Skeletal muscle tissue (tissue), 4 donors: ENCODE measurements around the gene ATP6V0E2. TPM values are rescaled to one million over a fixed set of nuclear protein-coding genes. Genes with fewer than 3 reads are reported as not detected.
"Not testable (repeated sequence)": the region's sequence is repeated elsewhere in the genome, so short reads cannot be mapped to it uniquely, and the experiment has no call there.

Experiments
- H3K27ac ChIP-seq: one replicate; pipeline ENCODE4 v1.7.0; 2013; ENCODE audit warnings: mild to moderate bottlenecking, low read depth, low read length, inconsistent platforms
- H3K27me3 ChIP-seq, 3 donors: one replicate each; pipeline ENCODE4 v1.7.0; 2013; ENCODE audit warnings: low read length in 3 of 3; ENCODE audit not compliant: control insufficient read depth in 3 of 3, insufficient read depth in 3 of 3
- H3K36me3 ChIP-seq, 3 donors: one replicate each; pipeline ENCODE4 v1.7.0; 2013; ENCODE audit warnings: low read length in 3 of 3; ENCODE audit not compliant: control insufficient read depth in 3 of 3, insufficient read depth in 3 of 3
- H3K4me1 ChIP-seq, 3 donors: one replicate each; pipeline ENCODE4 v1.7.0; 2013; ENCODE audit warnings: low read length in 3 of 3, mild to moderate bottlenecking in 3 of 3; ENCODE audit not compliant: control insufficient read depth in 3 of 3, insufficient read depth in 3 of 3
- H3K4me3 ChIP-seq, 3 donors: one replicate each; pipeline ENCODE4 v1.7.0; 2013; ENCODE audit warnings: low read length in 3 of 3
- H3K9ac ChIP-seq, 3 donors: one replicate each; pipeline ENCODE4 v1.7.0; 2013; ENCODE audit warnings: low read length in 3 of 3, mild to moderate bottlenecking in 3 of 3, moderate library complexity in 2 of 3, low read depth in 1 of 3
- H3K9me3 ChIP-seq, 3 donors: one replicate each; pipeline ENCODE4 v1.7.0; 2013; ENCODE audit warnings: low read length in 3 of 3; ENCODE audit not compliant: control insufficient read depth in 3 of 3
- total RNA-seq: library from RNA; depleted of rRNA; stranded (reverse); fragments of >200 nt; gene quantifications from one replicate; pipeline ENCODE4 v1.2.3, GENCODE V29; 2014
- donor health status: Osteomylitis.

Gene ATP6V0E2
- total RNA-seq, 1 donor from 2014 or later, result 5.2 TPM

GRCh38 chr7:149830527-149830926 lies 43.2 kb upstream of the ATP6V0E2 start:
- H3K4me3 ChIP-seq, H3K9ac ChIP-seq, H3K36me3 ChIP-seq: not testable (repeated sequence)

GRCh38 chr7:149830997-149831740 lies 42.6 kb upstream of the ATP6V0E2 start:
- Histone ChIP-seq H3K9me3 (no peaks in the 10 kb centered on the region), H3K27me3 (peaks cover 4 to 21% (median 11%) of the 10 kb centered on the region in 3 donors), H3K4me3 (no peak overlapping the region), H3K4me1 (peaks cover 0 to 1% (median 0%) of the 10 kb centered on the region in 3 donors), H3K36me3 (no peaks in the 10 kb centered on the region), H3K9ac (no peak overlapping the region), H3K27ac (no peak overlapping the region)

More at GRCh38 chr7:149830527-149830926, 43.2 kb upstream of the ATP6V0E2 start:
- not testable (repeated sequence) for H3K9me3 ChIP-seq, H3K4me1 ChIP-seq, H3K27ac ChIP-seq
- H3K27me3 ChIP-seq, result peaks cover 4 to 21% (median 11%) of the 10 kb centered on the region in 3 donors

GRCh38 chr7:149831741-149832219 lies 42.0 kb upstream of the ATP6V0E2 start:
- H3K36me3 ChIP-seq, result no peaks in the 10 kb centered on the region
- no peaks in the 10 kb centered on the region for H3K4me1 ChIP-seq
- no peak overlapping the region for H3K27ac ChIP-seq
- no peak overlapping the region for H3K9ac ChIP-seq
- no peak overlapping the region for H3K4me3 ChIP-seq
- peaks cover 4 to 21% (median 11%) of the 10 kb centered on the region in 3 donors for H3K27me3 ChIP-seq
- H3K9me3 ChIP-seq, result no peaks in the 10 kb centered on the region

GRCh38 chr7:149832332-149833041 lies 41.3 kb upstream of the ATP6V0E2 start:
- Histone ChIP-seq H3K27me3 (peaks cover 4 to 21% (median 11%) of the 10 kb centered on the region in 3 donors), H3K9me3 (no peaks in the 10 kb centered on the region), H3K27ac (no peak overlapping the region), H3K4me1 (peaks cover 0 to under 1% (median 0%) of the 10 kb centered on the region in 3 donors), H3K36me3 (no peaks in the 10 kb centered on the region), H3K9ac (no peak overlapping the region), H3K4me3 (no peak overlapping the region)

- no peaks in the 10 kb centered on the region for H3K36me3 ChIP-seq
- peaks cover 4 to 21% (median 11%) of the 10 kb centered on the region in 3 donors for H3K27me3 ChIP-seq
- H3K9ac ChIP-seq, result no peak overlapping the region
- H3K4me1 ChIP-seq, result peaks cover 2 to 5% (median 4%) of the 10 kb centered on the region in 3 donors
- no peaks in the 10 kb centered on the region for H3K9me3 ChIP-seq
- no peak overlapping the region for H3K4me3 ChIP-seq
- no peak overlapping the region for H3K27ac ChIP-seq
These were observed 40.2 kb upstream of the ATP6V0E2 start for GRCh38 chr7:149833495-149834130.

- Histone ChIP-seq H3K4me1 (peaks cover 10 to 11% (median 10%) of the 10 kb centered on the region in 3 donors), H3K9ac (no peak overlapping the region), H3K4me3 (no peak overlapping the region), H3K27ac (no peak overlapping the region), H3K36me3 (no peaks in the 10 kb centered on the region), H3K9me3 (no peaks in the 10 kb centered on the region), H3K27me3 (peaks cover 4 to 21% (median 11%) of the 10 kb centered on the region in 3 donors)
These were observed 39.2 kb upstream of the ATP6V0E2 start for GRCh38 chr7:149834601-149835000.

GRCh38 chr7:149836434-149836833 lies 37.3 kb upstream of the ATP6V0E2 start:
- H3K4me1 ChIP-seq, result peaks cover 10 to 11% (median 10%) of the 10 kb centered on the region in 3 donors
- H3K9me3 ChIP-seq, result no peaks in the 10 kb centered on the region
- H3K36me3 ChIP-seq, result no peaks in the 10 kb centered on the region
- H3K9ac ChIP-seq, result no peak overlapping the region
- H3K4me3 ChIP-seq, result no peak overlapping the region
- peaks cover 2 to 13% (median 7%) of the 10 kb centered on the region in 3 donors for H3K27me3 ChIP-seq
- no peak overlapping the region for H3K27ac ChIP-seq

GRCh38 chr7:149837564-149838223 lies 36.1 kb upstream of the ATP6V0E2 start:
- Histone ChIP-seq H3K27me3 (peaks cover 0 to 5% (median 3%) of the 10 kb centered on the region in 3 donors), H3K27ac (no peak overlapping the region), H3K4me1 (peaks cover 10 to 19% (median 16%) of the 10 kb centered on the region in 3 donors), H3K4me3 (no peak overlapping the region), H3K9me3 (no peaks in the 10 kb centered on the region), H3K9ac (no peak overlapping the region), H3K36me3 (no peaks in the 10 kb centered on the region)

GRCh38 chr7:149838224-149838991 lies 35.4 kb upstream of the ATP6V0E2 start, which contains the start of gene ZNF862:
ZNF862 (plus strand) TSS chr7:149838375; CDS start chr7:149838612, 237 bp downstream.
- Histone ChIP-seq H3K36me3 (no peaks in the 10 kb centered on the region), H3K27ac (peak within 1 kb of the TSS; percentile 63), H3K4me3 (peak within 1 kb of the TSS; percentile 75 to 90 (median 87)), H3K4me1 (peaks cover 10 to 19% (median 16%) of the 10 kb centered on the region in 3 donors), H3K9me3 (no peaks in the 10 kb centered on the region), H3K27me3 (peaks cover 0 to 3% (median 2%) of the 10 kb centered on the region in 3 donors), H3K9ac (peak within 1 kb of the TSS; percentile 80 to 88 (median 81))
